Gastroesophageal sphincter (tissue), 3 donors: ENCODE measurements around the gene BAG5.

Source experiments
- CTCF ChIP-seq, 4 experiments: fragments of 200-600 bp in 2 of 4; fragments of 450-650 bp in 2 of 4; sonication (generic) in 1 of 4; IDR thresholded peaks; one replicate each; pipeline ENCODE4 v1.5.1; 2017 to 2019; ENCODE audit warnings: antibody characterized with exemption in 4 of 4, mild to moderate bottlenecking in 2 of 4, moderate library complexity in 2 of 4
- EP300 ChIP-seq: sonication (generic); formaldehyde crosslinking; IDR thresholded peaks from one replicate; pipeline ENCODE4 v1.6.1; 2017; ENCODE audit warnings: antibody characterized with exemption, mild to moderate bottlenecking
- POLR2A ChIP-seq, 2 donors: fragments of 450-650 bp; IDR thresholded peaks; one replicate each; pipeline ENCODE4 v1.6.1; 2017; ENCODE audit warnings: antibody characterized with exemption in 2 of 2, mild to moderate bottlenecking in 2 of 2, moderate library complexity in 1 of 2
- POLR2AphosphoS5 ChIP-seq: sonication (generic); formaldehyde crosslinking; IDR thresholded peaks from one replicate; pipeline ENCODE4 v1.6.1; 2017; ENCODE audit warnings: antibody characterized with exemption

- no peak for TF ChIP-seq CTCF (IDR thresholded peaks at IDR 0.05)
- no peak for TF ChIP-seq POLR2AphosphoS5
- TF ChIP-seq EP300: no peak
- peak; percentile 12 to 21 for TF ChIP-seq POLR2A (IDR thresholded peaks at IDR 0.05)
These were observed 41.0 kb downstream of the BAG5 start for GRCh38 chr14:103521438-103521950.
